Testis (tissue), 3 donors: ENCODE measurements around the gene SKAP1. TPM values are rescaled to one million over a fixed set of nuclear protein-coding genes. Genes with fewer than 3 reads are reported as not detected.
"Not testable (repeated sequence)": the region's sequence is repeated elsewhere in the genome, so short reads cannot be mapped to it uniquely, and the experiment has no call there.

ENCODE experiments used
- DNase-seq: peaks from one replicate; pipeline ENCODE4 v3.0.0-alpha.2; 2019
- H3K27ac ChIP-seq, 2 donors: fragments of 200-600 bp; sonication (generic); one replicate each; pipeline ENCODE4 v1.5.1; 2019
- H3K27me3 ChIP-seq: fragments of 200-600 bp; sonication (generic); one replicate; pipeline ENCODE4 v1.5.1; 2019
- H3K36me3 ChIP-seq: fragments of 200-600 bp; sonication (generic); one replicate; pipeline ENCODE4 v1.5.1; 2017; ENCODE audit warnings: low read depth; ENCODE audit errors: missing control alignments
- H3K4me1 ChIP-seq: fragments of 200-600 bp; sonication (generic); one replicate; pipeline ENCODE4 v1.5.1; 2019
- H3K4me3 ChIP-seq, 2 donors: fragments of 200-600 bp; sonication (generic); one replicate each; pipeline ENCODE4 v1.5.1; 2017 to 2019
- H3K9me3 ChIP-seq: fragments of 200-600 bp; sonication (generic); one replicate; pipeline ENCODE4 v1.5.1; 2017
- CTCF ChIP-seq, 3 experiments: fragments of 450-650 bp in 2 of 3; fragments of 200-600 bp in 1 of 3; sonication (generic) in 1 of 3; IDR thresholded peaks; one replicate each; pipeline ENCODE4 v1.5.1; 2016 to 2019; ENCODE audit warnings: antibody characterized with exemption in 3 of 3, mild to moderate bottlenecking in 2 of 3, moderate library complexity in 1 of 3
- POLR2A ChIP-seq: fragments of 450-650 bp; IDR thresholded peaks from one replicate; pipeline ENCODE4 v1.6.1; 2017; ENCODE audit warnings: antibody characterized with exemption, mild to moderate bottlenecking, moderate library complexity
- WGBS, 2 donors: methylation state at CpG; one replicate each; pipeline ENCODE4 v1.1.5; 2018; 5-methylcytosine and 5-hydroxymethylcytosine counted together
- intact Hi-C: fragments of 100-400 bp; cut with DNase I; formaldehyde crosslinking; loops from one replicate; pipeline ENCODE4 v1.15.1; 2023; ENCODE audit warnings: low total_unique reads
- polyA plus RNA-seq: library from polyadenylated mRNA; stranded (reverse); fragments of 350-450 nt; fragmentation: Illumina TruSeq; extraction: RNeasy Lipid Tissue Mini Kit (QIAGEN cat#74804); gene quantifications from one replicate; pipeline ENCODE4 v1.2.3, GENCODE V29; 2014; ENCODE audit warnings: low read depth, low replicate concordance; ENCODE audit not compliant: insufficient read depth
- total RNA-seq, 2 donors: library from RNA; depleted of rRNA; stranded (reverse); fragments of >200 nt; gene quantifications; one replicate each; pipeline ENCODE4 v1.2.3, GENCODE V29; 2016

SKAP1 gene
- total and polyA plus RNA-seq, 3 donors from 2014 or later, result 9.0 to 34.1 (median 16.9) TPM

DNA sequence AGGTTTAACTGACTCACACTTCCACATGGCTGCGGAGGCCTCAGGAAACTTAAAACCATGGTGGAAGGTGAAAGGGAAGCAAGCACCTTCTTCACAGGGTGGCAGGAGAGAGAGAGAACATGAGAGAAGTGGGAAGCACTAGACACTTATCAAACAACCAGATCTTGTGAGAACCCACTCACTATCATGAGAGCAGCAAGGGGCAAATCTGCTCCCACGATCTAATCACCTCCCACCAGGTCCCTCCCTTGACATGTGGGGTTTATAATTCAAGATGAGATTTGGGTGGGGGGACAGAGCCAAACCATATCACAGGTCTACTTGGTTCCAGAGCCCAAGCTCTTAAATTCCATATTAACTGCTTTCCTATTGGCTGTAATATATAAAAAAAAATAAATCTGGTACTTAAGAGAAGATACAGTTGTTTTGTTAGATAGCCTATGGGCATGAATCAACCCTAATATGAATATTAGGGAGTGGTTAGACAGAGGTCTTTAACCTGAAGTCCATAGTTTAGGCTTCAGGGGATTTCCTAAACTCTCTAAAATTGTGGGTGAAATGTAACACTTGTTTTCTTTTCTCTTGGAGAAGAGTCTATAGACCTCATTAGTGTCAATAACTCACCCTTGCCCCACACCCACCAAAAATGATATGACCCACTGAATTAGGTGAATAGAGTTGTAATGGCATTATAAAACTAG lies 56.7 kb downstream of the SKAP1 start:
- Histone ChIP-seq H3K4me1 (no peaks in the 10 kb centered on the region), H3K36me3 (no peaks in the 10 kb centered on the region), H3K9me3 (no peaks in the 10 kb centered on the region), H3K27me3 (no peaks in the 10 kb centered on the region), H3K27ac (no peak overlapping the region), H3K4me3 (no peak overlapping the region)
- 64 to 70% methylated on average over 2 of the region's 2 CpGs for WGBS, 2 donors
- no peak for TF ChIP-seq CTCF (IDR thresholded peaks at IDR 0.05)
- TF ChIP-seq POLR2A, result no peak
- intact Hi-C loops, result no loop called here
- no peak for DNase-seq

DNA sequence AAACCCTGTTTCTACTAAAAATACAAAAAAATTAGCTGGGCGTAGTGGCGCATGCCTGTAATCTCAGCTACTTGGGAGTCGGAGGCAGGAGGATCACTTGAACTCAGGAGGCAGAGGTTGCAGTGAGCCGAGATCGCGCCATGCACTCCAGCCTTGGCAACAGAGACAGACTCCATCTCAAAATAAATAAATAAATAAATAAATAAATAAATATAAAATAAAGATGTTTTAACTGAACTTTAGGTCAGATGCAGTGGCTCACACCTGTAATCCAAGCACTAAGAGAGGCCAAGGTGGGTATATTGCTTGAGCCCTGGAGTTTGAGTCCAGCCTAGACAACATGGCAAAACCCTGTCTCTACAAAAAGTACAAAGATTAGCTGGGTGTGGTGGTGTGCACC lies 61.0 kb downstream of the SKAP1 start:
- WGBS, 2 donors, result 91 to 95% methylated on average over 6 of the region's 6 CpGs
- H3K27ac ChIP-seq, DNase-seq, H3K4me3 ChIP-seq, intact Hi-C loops, H3K9me3 ChIP-seq, H3K36me3 ChIP-seq, H3K27me3 ChIP-seq, H3K4me1 ChIP-seq: not testable (repeated sequence)

DNA sequence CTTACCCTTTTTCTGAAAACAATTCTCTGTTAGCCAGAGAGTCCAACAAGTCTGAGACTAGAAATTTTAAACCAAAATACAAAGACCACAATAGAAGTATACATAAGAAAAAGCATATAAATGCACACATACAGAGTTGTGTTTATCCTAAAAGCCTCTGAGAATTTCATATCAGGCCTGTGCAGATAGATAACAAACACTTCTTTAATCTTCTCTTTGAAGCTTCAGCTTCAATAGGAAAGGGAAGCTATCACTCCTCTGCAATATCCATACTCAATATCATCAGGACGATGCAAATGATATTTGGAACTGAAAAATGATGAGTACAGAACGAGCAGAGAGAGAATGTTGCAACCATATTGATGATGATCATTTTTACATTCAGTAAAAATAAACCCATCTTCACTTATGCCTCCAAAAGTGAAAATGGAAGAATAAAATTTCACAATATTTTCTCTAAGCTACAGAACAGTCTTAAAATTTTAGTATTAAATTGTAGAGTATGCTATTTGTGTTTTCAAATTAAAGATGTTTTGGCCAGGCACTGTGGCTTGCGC lies 61.6 kb downstream of the SKAP1 start:
- no peaks in the 10 kb centered on the region for H3K36me3 ChIP-seq
- no peak overlapping the region for H3K27ac ChIP-seq
- no peak for DNase-seq
- TF ChIP-seq POLR2A (no peak), CTCF (IDR thresholded peaks at IDR 0.05) (no peak)
- no peak overlapping the region for H3K4me3 ChIP-seq
- WGBS, 2 donors, result 71 to 73% methylated on average over 3 of the region's 3 CpGs
- H3K9me3 ChIP-seq, result no peaks in the 10 kb centered on the region
- no peaks in the 10 kb centered on the region for H3K27me3 ChIP-seq
- intact Hi-C loops, result no loop called here
- H3K4me1 ChIP-seq, result no peaks in the 10 kb centered on the region

GRCh38 chr17:48363161-48363560 lies 66.9 kb downstream of the SKAP1 start:
- Histone ChIP-seq H3K36me3 (no peaks in the 10 kb centered on the region), H3K9me3 (no peaks in the 10 kb centered on the region), H3K27me3 (no peaks in the 10 kb centered on the region), H3K4me3 (no peak overlapping the region), H3K27ac (no peak overlapping the region), H3K4me1 (no peaks in the 10 kb centered on the region)
- intact Hi-C loops, result no loop called here
- 22 to 61% methylated on average over 1 of the region's 1 CpG for WGBS, 2 donors
- no peak for DNase-seq
- TF ChIP-seq CTCF (IDR thresholded peaks at IDR 0.05), result no peak
- TF ChIP-seq POLR2A, result no peak

- WGBS, 2 donors, result 84 to 85% methylated on average over 11 of the region's 11 CpGs
- DNase-seq, H3K27ac ChIP-seq, H3K4me3 ChIP-seq, H3K4me1 ChIP-seq, H3K9me3 ChIP-seq, H3K27me3 ChIP-seq, H3K36me3 ChIP-seq, intact Hi-C loops: not testable (repeated sequence)
Measured at GRCh38 chr17:48360861-48361633, 69.0 kb downstream of the SKAP1 start.
